ENCODE results near the gene GNGT2. TPM values are rescaled to one million over a fixed set of nuclear protein-coding genes. Genes with fewer than 3 reads are reported as not detected.

Gene GNGT2
- total RNA-seq, 4 donors from 2014 or later, result 1.5 to 4.2 (median 2.7) TPM

- intact Hi-C loops (cut with DNase I), result loop anchor here (5.0 kb wide), 1 partner anchor 34 kb away; no protein-coding TSS in a partner anchor
- no peaks in the 10 kb centered on the region for H3K36me3 ChIP-seq
- WGBS, 2 donors, result 3 to 6% methylated on average over 16 to 21 of the region's 21 CpGs
- H3K4me1 ChIP-seq, result peaks cover 7 to 13% of the 10 kb centered on the region in 2 donors
- H3K27ac ChIP-seq, result peak overlapping the region; percentile 99 to 100 (median 99)
- peak overlapping the region in 2 of 3 donors; percentile 35 to 57 for H3K4me3 ChIP-seq (replicated peaks in 1 of 3)
- no peaks in the 10 kb centered on the region for H3K27me3 ChIP-seq
- no peak for TF ChIP-seq CTCF (IDR thresholded peaks at IDR 0.05)
- peak in 1 of 2 donors; percentile 68 for TF ChIP-seq POLR2A (IDR thresholded peaks at IDR 0.05)
- DNase-seq, result peak; percentile 88
- no peaks in the 10 kb centered on the region for H3K9me3 ChIP-seq
These were observed 16.7 kb downstream of the GNGT2 start for GRCh38 chr17:49193513-49194296.

- Histone ChIP-seq H3K27ac (peak overlapping the region; percentile 99 to 100 (median 99)), H3K27me3 (no peaks in the 10 kb centered on the region), H3K4me3 (replicated peaks in 1 of 3) (peak overlapping the region in 2 of 3 donors; percentile 27 to 57), H3K36me3 (no peaks in the 10 kb centered on the region), H3K9me3 (no peaks in the 10 kb centered on the region), H3K4me1 (peaks cover 1 to 5% of the 10 kb centered on the region in 2 donors)
- intact Hi-C loops (cut with DNase I), result loop anchor here (5.0 kb wide), 1 partner anchor 35 kb away; no protein-coding TSS in a partner anchor
- 1% methylated on average over 27 to 37 of the region's 53 CpGs for WGBS, 2 donors
- peak in 1 of 2 donors; percentile 37 for TF ChIP-seq POLR2A (IDR thresholded peaks at IDR 0.05)
- TF ChIP-seq CTCF (IDR thresholded peaks at IDR 0.05), result peak in 3 of 6 experiments; percentile 19 to 41 (median 37)
- peak; percentile 93 for DNase-seq
These were observed 18.2 kb downstream of the GNGT2 start for GRCh38 chr17:49191917-49192741.

GRCh38 chr17:49191409-49191916 lies 18.9 kb downstream of the GNGT2 start:
- H3K9me3 ChIP-seq, result no peaks in the 10 kb centered on the region
- WGBS, 2 donors, result 8 to 11% methylated on average over 8 of the region's 8 CpGs
- peak overlapping the region in 2 of 3 donors; percentile 27 to 57 for H3K4me3 ChIP-seq (replicated peaks in 1 of 3)
- no peaks in the 10 kb centered on the region for H3K27me3 ChIP-seq
- DNase-seq, result no peak
- intact Hi-C loops (cut with DNase I), result loop anchor here (5.0 kb wide), 1 partner anchor 36 kb away; no protein-coding TSS in a partner anchor
- peak overlapping the region; percentile 99 to 100 (median 99) for H3K27ac ChIP-seq
- no peaks in the 10 kb centered on the region for H3K36me3 ChIP-seq
- TF ChIP-seq CTCF (IDR thresholded peaks at IDR 0.05) (no peak), POLR2A (IDR thresholded peaks at IDR 0.05) (no peak)
- H3K4me1 ChIP-seq, result peaks cover 0 to 5% of the 10 kb centered on the region in 2 donors

- DNase-seq, result no peak
- no peaks in the 10 kb centered on the region for H3K9me3 ChIP-seq
- peaks cover 0 to 5% of the 10 kb centered on the region in 2 donors for H3K4me1 ChIP-seq
- no peak overlapping the region for H3K4me3 ChIP-seq (replicated peaks in 1 of 3)
- H3K36me3 ChIP-seq, result no peaks in the 10 kb centered on the region
- H3K27me3 ChIP-seq, result no peaks in the 10 kb centered on the region
- peak overlapping the region in 1 of 3 donors; percentile 30 for H3K27ac ChIP-seq
- intact Hi-C loops (cut with DNase I), result loop anchor here (5.0 kb wide), 1 partner anchor 36 kb away; no protein-coding TSS in a partner anchor
- TF ChIP-seq POLR2A (IDR thresholded peaks at IDR 0.05) (no peak), CTCF (IDR thresholded peaks at IDR 0.05) (no peak)
- 71 to 81% methylated on average over 4 of the region's 4 CpGs for WGBS, 2 donors
These were observed 19.4 kb downstream of the GNGT2 start for GRCh38 chr17:49190932-49191331.
